CD1c-positive myeloid dendritic cell (primary cell): ENCODE measurements around the gene APAF1.
"Not testable (repeated sequence)": the region's sequence is repeated elsewhere in the genome, so short reads cannot be mapped to it uniquely, and the experiment has no call there.

ENCODE experiments used
- DNase-seq: peaks from one replicate; pipeline ENCODE4 v3.0.0-alpha.2; 2016; ENCODE audit errors: extremely low spot score

Gene APAF1

GRCh38 chr12:98755855-98756254, 110.8 kb downstream of the APAF1 start:
- DNase-seq = not testable (repeated sequence)

DNA sequence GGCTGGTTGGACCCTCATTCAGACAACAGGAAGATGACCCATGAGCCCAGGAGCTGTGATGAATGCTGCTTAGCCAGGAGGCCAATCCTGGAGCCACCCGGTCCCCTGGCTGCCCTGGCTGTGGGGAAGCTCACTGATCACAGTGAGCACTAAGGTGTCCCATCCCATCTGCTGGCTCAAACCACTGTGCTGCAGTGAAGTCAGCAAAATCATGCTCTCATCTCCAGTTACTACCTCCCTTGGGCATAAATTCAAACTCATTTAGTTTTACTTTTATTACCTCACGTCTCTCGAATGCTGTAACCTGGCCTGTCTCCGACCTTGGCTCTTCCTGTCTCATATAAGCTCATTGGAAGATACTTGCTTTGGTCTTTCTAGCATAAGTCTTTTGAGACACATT, 112.4 kb downstream of the APAF1 start:
- no peak for DNase-seq

GRCh38 chr12:98758331-98758730, 113.2 kb downstream of the APAF1 start:
- DNase-seq = no peak

- no peak for DNase-seq
These were observed 118.6 kb downstream of the APAF1 start for GRCh38 chr12:98763656-98764055.

GRCh38 chr12:98767248-98767647, 122.2 kb downstream of the APAF1 start:
- DNase-seq = no peak

DNA sequence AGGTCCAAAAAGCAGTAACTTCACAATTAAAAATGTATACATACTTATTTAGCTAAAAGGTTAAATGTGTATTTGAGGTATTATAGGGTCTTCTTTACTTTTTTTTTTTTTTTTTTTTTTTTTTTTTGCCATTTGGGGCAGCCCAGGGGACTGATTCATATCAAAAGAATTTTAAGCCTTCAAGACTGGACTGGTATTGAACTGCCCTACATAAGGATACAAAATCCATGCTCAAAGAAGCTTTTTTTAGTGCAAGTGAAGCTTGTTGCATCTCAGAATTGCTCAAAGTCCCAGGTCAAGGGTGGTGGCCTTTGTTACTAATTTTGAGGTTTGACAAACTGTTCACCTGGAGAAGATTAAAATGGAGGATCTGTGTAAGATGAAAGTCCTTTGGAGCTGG, 124.0 kb downstream of the APAF1 start:
- no peak for DNase-seq

GRCh38 chr12:98770230-98770629, 125.1 kb downstream of the APAF1 start:
- no peak for DNase-seq

- DNase-seq = no peak
These were observed 127.0 kb downstream of the APAF1 start for GRCh38 chr12:98771811-98772752.

DNA sequence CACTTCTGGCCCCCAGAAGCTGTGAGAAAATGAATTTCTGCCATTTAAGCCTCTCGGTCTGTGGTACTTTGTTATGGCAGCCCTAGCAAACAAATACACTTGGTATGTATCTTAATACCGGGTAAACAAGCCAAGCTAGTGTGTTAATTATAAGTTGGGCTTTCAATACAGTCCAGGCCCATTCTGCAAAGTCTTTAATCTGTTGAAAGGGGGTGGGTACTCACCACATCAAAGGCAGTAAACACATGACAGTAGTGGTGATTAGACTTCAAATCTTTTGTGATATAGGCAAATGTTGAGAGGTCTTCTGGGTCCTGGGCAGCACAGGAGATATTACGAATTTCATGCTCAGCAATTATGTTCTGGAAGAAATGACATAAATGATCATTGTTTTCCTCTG, 127.7 kb downstream of the APAF1 start:
- DNase-seq = no peak

DNA sequence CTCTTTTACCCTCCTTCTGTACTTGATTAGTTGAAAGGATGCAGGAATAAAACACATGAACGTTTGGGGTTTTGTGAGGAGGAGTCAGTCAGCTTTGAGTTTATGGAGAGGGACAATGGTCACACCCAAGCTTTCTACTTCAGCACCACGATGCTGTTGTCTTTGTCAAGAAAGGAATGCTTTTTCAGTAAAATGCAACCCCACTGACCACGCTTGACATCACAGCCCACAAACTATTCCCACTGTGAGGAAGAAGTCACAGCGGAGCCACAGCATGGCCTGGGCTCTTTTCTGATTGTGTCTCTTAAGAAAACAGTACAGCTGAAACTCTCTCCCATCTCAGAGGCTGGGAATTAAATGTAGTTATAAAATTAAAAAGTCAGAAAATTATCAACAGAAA, 135.2 kb downstream of the APAF1 start:
- DNase-seq = no peak

DNA sequence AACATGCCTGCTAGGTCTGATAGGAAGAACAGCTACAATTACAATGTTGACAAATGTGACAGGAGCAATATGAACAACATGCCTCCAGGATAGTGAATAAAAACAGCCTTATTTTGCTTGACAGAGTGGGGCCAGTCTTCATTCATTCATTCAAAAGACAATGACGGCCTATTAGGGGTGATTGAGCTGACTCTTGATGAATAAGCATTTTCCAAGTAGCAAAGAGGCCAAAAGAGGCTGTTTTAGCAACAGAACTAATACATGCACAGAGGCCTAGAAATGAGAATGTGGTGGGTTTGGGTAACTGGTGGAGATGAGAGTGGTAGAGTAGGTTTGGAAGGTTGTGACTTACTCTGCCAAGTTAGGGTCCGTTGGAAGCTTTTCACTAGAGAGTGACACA, 138.3 kb downstream of the APAF1 start:
- DNase-seq = no peak
